Activated CD4-positive, alpha-beta memory T cell treated with anti-CD3 and anti-CD28 coated beads for 36 hours (primary cell): Measurements from ENCODE around the gene KCNK4. TPM values are rescaled to one million over a fixed set of nuclear protein-coding genes. Genes with fewer than 3 reads are reported as not detected.
"Not testable (repeated sequence)": the region's sequence is repeated elsewhere in the genome, so short reads cannot be mapped to it uniquely, and the experiment has no call there.

ENCODE experiments used
- CTCF ChIA-PET: fragments of 350-600 bp; sonication (Branson Sonifier 250); formaldehyde crosslinking; loops from one replicate; lab custom pipeline; 2021; ENCODE audit warnings: antibody characterized with exemption, inconsistent platforms; lab: Charles Lee
- POLR2A ChIA-PET: fragments of 350-600 bp; sonication (Branson Sonifier 250); formaldehyde crosslinking; loops from one replicate; lab custom pipeline; 2021; ENCODE audit warnings: antibody characterized with exemption; lab: Charles Lee
- DNase-seq: peaks from one replicate; pipeline ENCODE4 v3.0.0-alpha.2; 2020
- H3K27ac Mint-ChIP-seq: one replicate; pipeline ENCODE4 v1.8.0; 2021; ENCODE audit warnings: mixed read lengths
- H3K27me3 Mint-ChIP-seq: one replicate; pipeline ENCODE4 v1.8.0; 2021; ENCODE audit warnings: mixed read lengths
- H3K36me3 Mint-ChIP-seq: one replicate; pipeline ENCODE4 v1.8.0; 2021; ENCODE audit warnings: mixed read lengths
- H3K4me1 Mint-ChIP-seq: one replicate; pipeline ENCODE4 v1.8.0; 2021; ENCODE audit warnings: low read depth, mixed read lengths
- H3K4me3 Mint-ChIP-seq: one replicate; pipeline ENCODE4 v1.8.0; 2021; ENCODE audit warnings: mild to moderate bottlenecking, mixed read lengths
- H3K9me3 Mint-ChIP-seq: one replicate; pipeline ENCODE4 v1.8.0; 2021; ENCODE audit warnings: mixed read lengths
- intact Hi-C: fragments of 100-400 bp; cut with micrococcal nuclease; formaldehyde crosslinking; loops from one replicate; pipeline ENCODE4 v1.15.1; 2023
- total RNA-seq, 2 experiments: library from RNA; stranded (reverse); gene quantifications; one replicate each; pipeline ENCODE4 v1.2.3, GENCODE V29; 2021

The KCNK4 gene
- total RNA-seq, 2 experiments from 2014 or later = 0.34 TPM; not detected in 1

DNA sequence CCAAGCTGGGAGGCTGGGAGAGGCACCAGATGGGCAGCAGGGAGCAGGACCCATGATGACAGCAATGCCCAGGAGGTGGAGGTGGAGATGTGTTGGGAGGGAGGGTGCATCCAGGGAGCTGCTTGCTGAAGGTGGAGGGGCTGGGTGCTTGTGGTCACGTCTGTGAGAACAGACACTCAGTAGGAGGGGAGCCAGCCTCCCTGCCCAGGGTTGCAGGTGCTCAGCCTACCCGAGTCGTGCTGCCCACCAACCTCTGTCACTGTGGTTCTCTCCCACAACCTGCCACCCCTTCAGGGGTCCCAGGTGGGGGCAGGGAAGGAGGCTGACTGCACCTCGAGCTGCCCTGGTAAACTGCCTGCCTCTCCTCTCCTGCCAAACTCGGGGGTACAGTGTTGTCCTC lies 32.3 kb downstream of the KCNK4 start:
- no peak for DNase-seq
- no peak overlapping the region for H3K27ac Mint-ChIP-seq
- no peaks in the 10 kb centered on the region for H3K27me3 Mint-ChIP-seq
- CTCF ChIA-PET = interaction anchor here (1.0 kb wide), 1 partner anchor 8 kb away, joined by 4 read pairs; no protein-coding TSS in a partner anchor
- POLR2A ChIA-PET = no interaction called here
- no peak overlapping the region for H3K4me3 Mint-ChIP-seq
- peaks cover 12% of the 10 kb centered on the region for H3K4me1 Mint-ChIP-seq
- intact Hi-C loops = no loop called here
- no peaks in the 10 kb centered on the region for H3K9me3 Mint-ChIP-seq
- peaks cover 9% of the 10 kb centered on the region for H3K36me3 Mint-ChIP-seq

DNA sequence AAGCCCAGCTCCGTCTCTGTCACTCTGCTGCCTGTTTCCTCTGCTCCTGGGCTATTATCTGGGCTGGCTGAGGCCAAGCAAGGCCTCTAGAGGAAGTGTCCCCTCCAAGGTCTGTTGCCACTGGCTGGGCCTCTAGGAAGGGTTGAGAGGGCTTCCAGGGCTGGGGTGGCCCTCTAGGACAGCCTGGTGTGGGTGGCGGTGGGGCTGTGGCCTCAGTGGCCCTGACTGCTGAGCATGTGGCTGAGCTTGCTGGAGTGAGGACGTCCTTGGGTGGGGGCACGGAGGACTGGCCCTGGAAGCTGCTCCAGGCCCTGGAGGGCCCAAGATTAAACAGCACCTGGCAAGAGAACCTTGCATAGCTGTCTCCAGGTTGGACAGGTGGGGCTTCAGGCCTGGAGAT lies 32.9 kb downstream of the KCNK4 start:
- H3K36me3 Mint-ChIP-seq, H3K4me3 Mint-ChIP-seq, H3K27me3 Mint-ChIP-seq, H3K9me3 Mint-ChIP-seq, intact Hi-C loops, POLR2A ChIA-PET, DNase-seq, H3K4me1 Mint-ChIP-seq, H3K27ac Mint-ChIP-seq: not testable (repeated sequence)
- CTCF ChIA-PET = interaction anchor here (1.0 kb wide), 1 partner anchor 8 kb away, joined by 4 read pairs; no protein-coding TSS in a partner anchor

DNA sequence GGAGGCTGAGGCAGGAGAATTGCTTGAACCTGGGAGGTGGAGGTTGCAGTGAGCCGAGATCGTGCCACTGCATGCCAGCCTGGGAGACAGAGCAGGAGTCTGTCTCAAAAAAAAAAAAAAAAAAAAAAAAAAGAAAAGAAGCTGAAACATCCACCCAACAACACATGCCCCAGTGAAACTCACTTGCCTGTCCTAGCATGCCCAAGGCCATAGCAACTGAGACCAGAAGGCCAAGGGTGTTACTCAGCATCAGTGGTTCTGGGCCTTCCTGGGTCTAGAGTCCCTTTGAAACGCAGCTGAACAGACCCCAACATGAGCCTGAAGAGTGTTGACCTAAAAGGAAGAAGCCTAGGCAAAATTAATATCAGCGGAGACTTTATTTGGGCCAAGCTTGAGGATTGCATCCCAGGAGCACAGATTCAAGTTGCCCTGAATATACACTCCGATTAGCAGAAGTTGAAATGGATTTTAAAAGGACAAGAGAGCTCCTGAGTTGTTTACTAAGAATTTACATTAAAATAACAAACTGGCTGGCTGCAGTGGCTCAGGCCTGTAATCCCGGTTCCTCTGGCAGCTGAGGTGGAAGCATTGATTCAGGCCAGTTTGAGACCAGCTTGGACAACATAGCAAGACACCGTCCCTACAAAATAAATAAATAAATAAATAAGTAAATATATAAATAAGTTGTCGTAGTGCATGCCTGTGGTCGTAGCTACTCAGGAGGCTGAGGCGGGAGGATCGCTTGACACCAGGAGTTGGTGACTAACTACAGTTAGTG lies 33.8 kb downstream of the KCNK4 start:
- Mint-ChIP-seq H3K27ac (no peak overlapping the region), H3K9me3 (no peaks in the 10 kb centered on the region), H3K27me3 (no peaks in the 10 kb centered on the region), H3K4me1 (peaks cover 2% of the 10 kb centered on the region), H3K4me3 (no peak overlapping the region), H3K36me3 (peaks cover 9% of the 10 kb centered on the region)
- intact Hi-C loops = no loop called here
- ChIA-PET CTCF (interaction anchor here (1.3 kb wide), 1 partner anchor 20 kb away, joined by 3 read pairs; no protein-coding TSS in a partner anchor), POLR2A (interaction anchor here (0.6 kb wide), 1 partner anchor 15 kb away, joined by 3 read pairs; no protein-coding TSS in a partner anchor)
- no peak for DNase-seq

DNA sequence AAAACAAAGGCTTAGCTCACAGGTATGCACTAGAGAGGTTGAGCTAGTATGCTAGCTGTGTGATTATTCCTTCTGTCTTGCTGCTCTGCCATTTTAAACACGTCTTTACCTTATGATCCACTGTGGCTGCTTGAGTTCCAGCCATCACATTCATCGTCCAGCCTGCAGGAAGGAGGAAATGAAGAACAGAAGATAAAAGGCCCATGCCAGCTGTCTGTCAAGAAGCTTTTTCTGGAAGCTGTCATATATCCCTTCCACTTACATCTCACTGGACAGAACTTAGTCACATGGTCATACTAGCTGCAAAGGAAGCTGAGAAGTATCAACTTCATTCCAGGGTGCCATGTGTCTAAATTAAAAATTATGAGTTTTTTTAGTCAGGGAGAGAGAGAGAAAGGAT lies 36.3 kb downstream of the KCNK4 start:
- CTCF ChIA-PET = interaction anchor here (0.6 to 1.0 kb wide), 2 partner anchors 10 to 11 kb away, joined by 3 read pairs; partner anchors contain the start of gene TRMT112
- POLR2A ChIA-PET = no interaction called here
- no peak overlapping the region for H3K4me3 Mint-ChIP-seq
- H3K4me1 Mint-ChIP-seq = peaks cover 9% of the 10 kb centered on the region
- no peak for DNase-seq
- no peaks in the 10 kb centered on the region for H3K9me3 Mint-ChIP-seq
- intact Hi-C loops = no loop called here
- H3K27me3 Mint-ChIP-seq = no peaks in the 10 kb centered on the region
- no peaks in the 10 kb centered on the region for H3K36me3 Mint-ChIP-seq
- no peak overlapping the region for H3K27ac Mint-ChIP-seq

- Mint-ChIP-seq H3K9me3 (no peaks in the 10 kb centered on the region), H3K4me3 (no peak overlapping the region), H3K27me3 (no peaks in the 10 kb centered on the region), H3K4me1 (peaks cover 9% of the 10 kb centered on the region), H3K27ac (no peak overlapping the region), H3K36me3 (no peaks in the 10 kb centered on the region)
- intact Hi-C loops = no loop called here
- POLR2A ChIA-PET = no interaction called here
- DNase-seq = no peak
- CTCF ChIA-PET = no interaction called here
Measured at GRCh38 chr11:64327993-64328392, 36.9 kb downstream of the KCNK4 start.

GRCh38 chr11:64330888-64331287 lies 39.8 kb downstream of the KCNK4 start:
- CTCF ChIA-PET = interaction anchor here (0.7 to 6.0 kb wide), 11 partner anchors 10 to 126 kb away, joined by 3 to 97 read pairs (median 4); partner anchors contain the start of genes CCDC88B, ESRRA, PRDX5 and RPS6KA4
- no peak for DNase-seq
- no peaks in the 10 kb centered on the region for H3K27me3 Mint-ChIP-seq
- intact Hi-C loops = loop anchor here (1.0 kb wide), 1 partner anchor 14 kb away; the partner anchor contains the start of gene TRMT112
- no peak overlapping the region for H3K4me3 Mint-ChIP-seq
- peaks cover 16% of the 10 kb centered on the region for H3K4me1 Mint-ChIP-seq
- no peaks in the 10 kb centered on the region for H3K9me3 Mint-ChIP-seq
- peaks cover 2% of the 10 kb centered on the region for H3K36me3 Mint-ChIP-seq
- POLR2A ChIA-PET = interaction anchor here (1.2 to 2.6 kb wide), 4 partner anchors 9 to 26 kb away, joined by 3 to 20 read pairs (median 5); partner anchors contain the start of genes PRDX5 and TRMT112
- H3K27ac Mint-ChIP-seq = no peak overlapping the region

GRCh38 chr11:64331569-64332371 lies 40.7 kb downstream of the KCNK4 start:
- H3K9me3 Mint-ChIP-seq = no peaks in the 10 kb centered on the region
- POLR2A ChIA-PET = interaction anchor here (0.9 to 2.6 kb wide), 5 partner anchors 9 to 91 kb away, joined by 3 to 20 read pairs (median 4); partner anchors contain the start of genes FKBP2, PRDX5 and TRMT112
- DNase-seq = peak; percentile 90
- no peaks in the 10 kb centered on the region for H3K27me3 Mint-ChIP-seq
- CTCF ChIA-PET = interaction anchor here (0.6 to 6.0 kb wide), 23 partner anchors 8 to 332 kb away, joined by 3 to 97 read pairs (median 4); partner anchors contain the start of genes CCDC88B, ESRRA, FERMT3 and PPP1R14B
- intact Hi-C loops = loop anchor here (1.0 kb wide), 1 partner anchor 14 kb away; the partner anchor contains the start of gene TRMT112
- peaks cover 18% of the 10 kb centered on the region for H3K4me1 Mint-ChIP-seq
- peak overlapping the region; percentile 47 for H3K27ac Mint-ChIP-seq
- H3K4me3 Mint-ChIP-seq = no peak overlapping the region
- peaks cover 2% of the 10 kb centered on the region for H3K36me3 Mint-ChIP-seq

- H3K36me3 Mint-ChIP-seq = peaks cover 13% of the 10 kb centered on the region
- no peak overlapping the region for H3K27ac Mint-ChIP-seq
- DNase-seq = no peak
- H3K27me3 Mint-ChIP-seq = no peaks in the 10 kb centered on the region
- no peak overlapping the region for H3K4me3 Mint-ChIP-seq
- ChIA-PET POLR2A (no interaction called here), CTCF (interaction anchor here (1.5 to 6.0 kb wide), 3 partner anchors 8 to 19 kb away, joined by 3 to 97 read pairs (median 34); partner anchors contain the start of genes CCDC88B, PRDX5 and TRMT112)
- no peaks in the 10 kb centered on the region for H3K9me3 Mint-ChIP-seq
- peaks cover 26% of the 10 kb centered on the region for H3K4me1 Mint-ChIP-seq
- intact Hi-C loops = no loop called here
Measured at GRCh38 chr11:64333556-64333955, 42.5 kb downstream of the KCNK4 start.

DNA sequence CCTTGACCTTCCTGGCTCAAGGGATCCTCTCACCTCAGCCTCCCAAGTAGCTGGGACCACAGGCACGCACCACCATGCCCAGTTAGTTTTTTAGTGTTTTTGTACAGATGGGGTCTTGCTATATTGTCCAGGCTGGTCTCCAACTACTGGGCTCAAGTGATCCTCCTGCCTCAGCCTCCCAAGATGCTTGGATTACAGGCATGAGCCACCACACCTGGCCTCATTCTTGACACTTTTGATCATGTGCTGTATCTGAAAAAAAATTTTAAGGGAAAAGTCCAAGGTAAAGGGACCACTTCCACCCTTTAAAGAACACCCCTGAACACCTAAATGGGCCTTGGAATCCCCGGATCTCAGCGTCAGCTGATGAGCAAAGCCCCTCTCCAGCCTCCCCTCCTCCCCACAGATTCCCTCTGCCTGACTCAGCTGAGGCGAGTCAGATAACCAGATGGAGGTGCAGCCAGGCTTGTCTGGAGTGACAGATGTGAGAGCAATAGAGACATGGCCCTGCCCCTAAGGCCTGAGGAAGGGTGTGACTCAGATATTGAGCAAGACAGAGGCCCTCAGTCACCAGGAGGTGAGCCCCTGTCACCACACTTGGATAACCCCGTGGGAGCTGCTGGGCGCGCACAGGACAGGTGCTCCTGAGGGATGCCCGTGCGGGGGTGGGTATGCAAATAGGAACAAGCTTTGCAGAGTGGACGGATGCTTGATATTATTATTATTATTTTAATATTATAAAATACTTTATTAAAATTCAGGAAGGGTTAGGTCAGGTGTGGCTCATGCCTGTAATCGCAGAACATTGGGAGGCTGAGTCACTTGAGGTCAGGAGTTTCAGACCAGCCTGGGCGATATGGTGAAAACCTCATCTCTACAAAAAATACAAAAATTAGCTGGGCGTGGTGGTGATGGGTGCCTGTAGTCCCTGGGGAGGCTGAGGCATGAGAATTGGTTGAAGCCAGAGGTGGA lies 43.9 kb downstream of the KCNK4 start:
- Mint-ChIP-seq H3K27ac (peak overlapping the region; percentile 47), H3K4me1 (peaks cover 37% of the 10 kb centered on the region), H3K27me3 (no peaks in the 10 kb centered on the region), H3K4me3 (no peak overlapping the region), H3K36me3 (peaks cover 16% of the 10 kb centered on the region), H3K9me3 (no peaks in the 10 kb centered on the region)
- ChIA-PET POLR2A (interaction anchor here (1.0 kb wide), 1 partner anchor 18 kb away, joined by 9 read pairs; the partner anchor contains the start of genes PRDX5 and TRMT112), CTCF (interaction anchor here (0.8 to 6.0 kb wide), 4 partner anchors 17 to 693 kb away, joined by 3 to 97 read pairs (median 4); partner anchors contain the start of genes PRDX5 and TRMT112)
- peak; percentile 70 for DNase-seq
- intact Hi-C loops = no loop called here

- Mint-ChIP-seq H3K36me3 (peaks cover 23% of the 10 kb centered on the region), H3K27me3 (no peaks in the 10 kb centered on the region), H3K4me1 (peaks cover 45% of the 10 kb centered on the region), H3K4me3 (no peak overlapping the region), H3K27ac (peak overlapping the region; percentile 38), H3K9me3 (no peaks in the 10 kb centered on the region)
- ChIA-PET CTCF (interaction anchor here (0.7 to 1.8 kb wide), 2 partner anchors 20 to 338 kb away, joined by 4 to 8 read pairs; partner anchors contain the start of genes PRDX5 and TRMT112), POLR2A (no interaction called here)
- DNase-seq = no peak
- intact Hi-C loops = no loop called here
Measured at GRCh38 chr11:64337538-64338249, 46.6 kb downstream of the KCNK4 start.
